RWPE2 (cell line): ENCODE data around the gene RHOT2.

Experiments
- ATAC-seq: fragments of 200-7000 bp; cut with Tn5 transposase; 3 replicates; pipeline ENCODE4 v1.9.1; 2021; ENCODE audit warnings: low read depth
- DNase-seq: peaks from one replicate; pipeline ENCODE4 v3.0.0-alpha.2; 2020; ENCODE audit warnings: low spot score
- H3K27ac ChIP-seq: fragments of 450-650 bp; 2 replicates; pipeline ENCODE4 v1.5.1; 2017; ENCODE audit warnings: mild to moderate bottlenecking; ENCODE audit not compliant: poor library complexity, severe bottlenecking
- H3K27me3 ChIP-seq: fragments of 250-450 bp; sonication (Bioruptor Pico); 2 replicates; pipeline ENCODE4 v1.5.1; 2021; ENCODE audit warnings: mild to moderate bottlenecking, moderate library complexity; ENCODE audit not compliant: insufficient read depth, poor library complexity, severe bottlenecking
- H3K36me3 ChIP-seq: fragments of 250-450 bp; sonication (Bioruptor Pico); 2 replicates; pipeline ENCODE4 v1.5.1; 2020; ENCODE audit warnings: low read depth, mild to moderate bottlenecking, moderate library complexity
- H3K4me1 ChIP-seq: fragments of 250-450 bp; sonication (Bioruptor Pico); 2 replicates; pipeline ENCODE4 v1.5.1; 2021; ENCODE audit warnings: mild to moderate bottlenecking, moderate library complexity; ENCODE audit not compliant: insufficient read depth, poor library complexity, severe bottlenecking
- H3K4me3 ChIP-seq: fragments of 250-450 bp; sonication (Bioruptor Pico); 2 replicates; pipeline ENCODE4 v1.5.1; 2021; ENCODE audit warnings: mild to moderate bottlenecking, moderate library complexity; ENCODE audit not compliant: severe bottlenecking
- H3K9me3 ChIP-seq: fragments of 250-450 bp; sonication (Bioruptor Pico); 2 replicates; pipeline ENCODE4 v1.5.1; 2021; ENCODE audit warnings: mild to moderate bottlenecking, moderate library complexity; ENCODE audit not compliant: severe bottlenecking
- CTCF ChIP-seq: fragments of 450-650 bp; IDR thresholded peaks from one replicate; pipeline ENCODE4 v1.5.1; 2017; ENCODE audit warnings: mild to moderate bottlenecking, moderate library complexity; ENCODE audit not compliant: poor library complexity, severe bottlenecking

The RHOT2 gene

GRCh38 chr16:629833-630248 is 38.1 kb upstream of the RHOT2 start:
- no peak for TF ChIP-seq CTCF
- DNase-seq (no peak), ATAC-seq (no peak)
- H3K27ac ChIP-seq: no peak overlapping the region
- no peaks in the 10 kb centered on the region for H3K9me3 ChIP-seq
- H3K4me3 ChIP-seq: no peak overlapping the region
- H3K27me3 ChIP-seq: no peaks in the 10 kb centered on the region
- peaks cover 14% of the 10 kb centered on the region for H3K4me1 ChIP-seq
- peaks cover 10% of the 10 kb centered on the region for H3K36me3 ChIP-seq

GRCh38 chr16:630249-630814 is 37.6 kb upstream of the RHOT2 start:
- DNase-seq (no peak), ATAC-seq (no peak)
- peaks cover 10% of the 10 kb centered on the region for H3K36me3 ChIP-seq
- no peaks in the 10 kb centered on the region for H3K9me3 ChIP-seq
- peaks cover 14% of the 10 kb centered on the region for H3K4me1 ChIP-seq
- no peak overlapping the region for H3K27ac ChIP-seq
- no peak for TF ChIP-seq CTCF
- H3K4me3 ChIP-seq: no peak overlapping the region
- H3K27me3 ChIP-seq: no peaks in the 10 kb centered on the region

GRCh38 chr16:630815-631405 is 37.0 kb upstream of the RHOT2 start, which contains the start of gene WFIKKN1:
Gene WFIKKN1 (plus strand): TSS chr16:630985. CDS start chr16:631254, 269 bp downstream.
- no peak for DNase-seq
- Histone ChIP-seq H3K9me3 (no peaks in the 10 kb centered on the region), H3K27me3 (no peaks in the 10 kb centered on the region), H3K27ac (no peak within 1 kb of the TSS), H3K36me3 (peaks cover 10% of the 10 kb centered on the region), H3K4me1 (peaks cover 14% of the 10 kb centered on the region), H3K4me3 (no peak within 1 kb of the TSS)
- no peak for TF ChIP-seq CTCF
- peak; percentile 15; the same call in 2 of the 3 replicates for ATAC-seq

GRCh38 chr16:631808-632358 is 36.0 kb upstream of the RHOT2 start:
- no peak for TF ChIP-seq CTCF
- peaks cover 10% of the 10 kb centered on the region for H3K4me1 ChIP-seq
- peaks cover 7% of the 10 kb centered on the region; the same call in 1 of the 2 replicates for H3K36me3 ChIP-seq

More at GRCh38 chr16:631808-632358, 36.0 kb upstream of the RHOT2 start:
- ATAC-seq (no peak), DNase-seq (no peak)
- Histone ChIP-seq H3K27ac (no peak overlapping the region), H3K9me3 (no peaks in the 10 kb centered on the region), H3K27me3 (no peaks in the 10 kb centered on the region), H3K4me3 (no peak overlapping the region)
